NOMO-1 treated with DMSO at 0.1 percent for 48 hours (cell line): ENCODE results near the gene PRPF40A.
"Not testable (repeated sequence)": the region's sequence is repeated elsewhere in the genome, so short reads cannot be mapped to it uniquely, and the experiment has no call there.

Source experiments
- DNase-seq: peaks from one replicate; lab custom pipeline; 2025; ENCODE audit not compliant: unreplicated experiment; lab: John Stamatoyannopoulos, UW

The PRPF40A gene

DNA sequence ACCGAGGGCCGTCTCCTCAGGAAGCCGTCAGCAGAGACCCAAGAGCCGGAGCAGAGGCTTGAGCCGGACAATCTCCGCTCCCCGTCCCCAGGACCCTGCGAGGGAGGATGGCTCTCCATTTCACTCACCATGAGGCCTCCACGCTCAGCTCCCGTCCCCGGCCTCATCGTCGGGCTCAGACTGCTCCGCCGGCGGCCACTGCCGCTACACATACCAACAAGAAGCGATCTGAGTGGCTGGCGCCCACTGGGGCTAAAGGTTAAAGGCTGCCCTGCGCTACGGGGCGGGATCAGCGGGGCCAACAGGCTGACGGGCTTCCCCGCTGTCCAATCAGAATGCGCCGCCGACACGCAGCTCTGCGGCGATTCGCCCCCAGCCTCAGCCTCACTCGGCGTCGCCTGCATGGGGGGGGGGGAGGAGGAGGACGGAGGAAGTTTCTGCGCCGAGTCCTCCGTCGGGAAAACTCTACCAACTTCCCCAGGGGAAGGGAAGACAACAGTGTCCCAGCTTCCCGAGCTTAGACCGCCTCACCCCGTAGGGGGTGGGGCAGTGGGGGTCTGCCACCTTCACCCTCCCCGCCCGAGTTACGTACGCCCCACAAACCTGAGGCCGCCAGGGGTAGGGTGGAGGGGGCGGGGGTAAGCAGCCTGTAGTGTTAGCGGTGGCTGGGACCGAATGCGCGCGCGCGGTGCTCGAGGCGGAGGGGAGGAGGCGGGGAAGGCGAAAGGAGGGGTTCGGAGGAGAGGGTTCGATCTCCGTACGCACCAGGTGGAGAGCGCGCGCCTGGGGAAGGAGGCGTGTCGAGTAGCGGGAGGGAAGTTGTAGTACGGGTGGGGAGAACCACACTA is at the start of gene PRPF40A:
Gene PRPF40A, minus strand, starts transcription at position 234 of the 848 bp plus-strand sequence. Its CDS starts 22 bp downstream, at position 212.
- DNase-seq, result peak; percentile 94

DNA sequence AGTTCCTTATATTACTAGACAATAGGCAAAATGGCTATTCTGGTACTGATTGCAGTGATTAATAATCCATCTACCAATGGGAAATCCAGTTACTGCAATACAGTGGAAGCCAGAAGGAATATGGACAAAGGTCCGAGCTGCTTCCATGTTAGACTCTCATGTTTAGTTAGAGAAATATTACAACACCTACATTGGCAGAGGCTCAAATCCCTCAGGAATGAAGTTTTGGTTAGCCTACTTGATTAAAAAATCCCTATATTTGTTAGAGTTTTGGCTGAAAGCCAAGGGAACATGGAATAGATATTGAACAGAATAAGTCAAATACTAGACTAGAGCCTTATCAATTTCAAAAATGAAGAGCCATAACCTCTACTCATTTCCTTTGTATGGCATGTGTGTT is 49.7 kb upstream of the PRPF40A start:
- DNase-seq, result no peak

DNA sequence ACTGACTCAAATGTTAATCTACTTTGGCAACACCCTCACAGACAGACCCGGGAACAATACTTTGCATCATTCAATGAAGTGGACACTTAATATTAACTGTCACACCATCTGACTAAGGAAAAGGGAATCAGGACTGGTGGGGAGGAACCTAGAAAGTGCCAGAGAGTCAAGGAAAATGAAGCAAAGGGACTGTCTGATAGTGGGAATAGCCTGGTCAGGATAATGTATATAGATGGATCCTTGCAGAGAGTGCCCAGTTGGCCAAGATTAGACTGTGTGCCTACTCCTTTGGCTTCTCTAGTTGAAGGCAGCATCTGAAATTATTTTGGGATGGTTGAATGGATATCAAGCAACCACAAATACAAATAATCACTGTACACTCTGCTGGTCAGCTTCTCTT is 46.4 kb upstream of the PRPF40A start:
- no peak for DNase-seq

DNA sequence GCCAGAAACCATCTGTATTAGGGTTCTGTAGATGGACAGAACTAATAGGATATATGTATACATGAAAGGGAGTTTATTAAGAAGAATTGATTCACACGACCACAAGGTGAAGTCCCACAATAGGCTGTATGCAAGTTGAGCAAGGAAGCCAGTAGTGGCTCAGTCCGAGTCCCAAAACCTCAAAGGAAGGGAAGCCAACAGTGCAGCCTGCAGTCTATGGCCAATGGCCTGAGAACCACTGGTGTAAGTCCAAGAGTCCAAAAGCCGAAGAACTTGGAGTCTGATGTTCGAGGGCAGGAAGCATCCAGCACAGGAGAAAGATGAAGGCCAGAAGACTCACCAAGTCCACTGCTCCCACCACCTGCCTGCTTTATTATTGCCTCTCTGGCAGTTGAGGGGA is 45.9 kb upstream of the PRPF40A start:
- not testable (repeated sequence) for DNase-seq

DNA sequence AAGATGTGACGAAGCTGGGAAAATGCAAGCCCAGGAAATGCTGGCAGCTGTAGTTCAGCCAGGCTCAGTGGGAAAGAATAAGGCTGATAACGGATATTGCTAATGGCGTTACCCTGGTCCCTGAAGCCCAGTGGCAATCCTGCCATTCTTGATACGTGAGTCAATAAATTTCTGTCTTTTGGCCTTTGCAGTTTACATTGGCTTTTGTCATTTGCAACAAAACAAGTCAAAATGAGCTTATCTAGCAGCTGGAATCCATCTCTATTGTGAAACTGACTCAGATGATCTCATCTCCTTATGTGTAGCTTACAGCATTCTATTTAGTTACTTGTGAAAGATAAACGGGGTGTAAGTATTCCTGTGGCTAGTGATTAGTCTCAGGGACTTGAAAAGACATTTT is 44.9 kb upstream of the PRPF40A start:
- no peak for DNase-seq

DNA sequence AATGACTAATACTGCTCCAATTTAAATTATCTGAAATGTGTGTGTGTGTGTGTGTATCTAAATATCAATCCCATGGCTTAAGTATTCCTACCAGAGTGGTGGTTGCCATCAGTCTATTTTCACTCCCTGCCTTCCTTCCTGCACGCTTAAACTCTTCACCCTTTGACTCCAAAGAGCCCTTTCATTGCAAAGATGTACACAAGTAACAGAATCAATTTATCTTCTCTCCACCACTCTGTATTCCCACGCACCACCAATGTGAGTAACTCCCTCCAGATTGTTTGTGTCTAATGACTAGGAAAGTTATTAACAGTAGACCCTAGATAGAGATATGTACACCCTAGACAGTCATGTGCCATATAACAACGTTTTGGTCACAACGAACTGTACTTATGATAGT is 44.0 kb upstream of the PRPF40A start:
- no peak for DNase-seq

DNA sequence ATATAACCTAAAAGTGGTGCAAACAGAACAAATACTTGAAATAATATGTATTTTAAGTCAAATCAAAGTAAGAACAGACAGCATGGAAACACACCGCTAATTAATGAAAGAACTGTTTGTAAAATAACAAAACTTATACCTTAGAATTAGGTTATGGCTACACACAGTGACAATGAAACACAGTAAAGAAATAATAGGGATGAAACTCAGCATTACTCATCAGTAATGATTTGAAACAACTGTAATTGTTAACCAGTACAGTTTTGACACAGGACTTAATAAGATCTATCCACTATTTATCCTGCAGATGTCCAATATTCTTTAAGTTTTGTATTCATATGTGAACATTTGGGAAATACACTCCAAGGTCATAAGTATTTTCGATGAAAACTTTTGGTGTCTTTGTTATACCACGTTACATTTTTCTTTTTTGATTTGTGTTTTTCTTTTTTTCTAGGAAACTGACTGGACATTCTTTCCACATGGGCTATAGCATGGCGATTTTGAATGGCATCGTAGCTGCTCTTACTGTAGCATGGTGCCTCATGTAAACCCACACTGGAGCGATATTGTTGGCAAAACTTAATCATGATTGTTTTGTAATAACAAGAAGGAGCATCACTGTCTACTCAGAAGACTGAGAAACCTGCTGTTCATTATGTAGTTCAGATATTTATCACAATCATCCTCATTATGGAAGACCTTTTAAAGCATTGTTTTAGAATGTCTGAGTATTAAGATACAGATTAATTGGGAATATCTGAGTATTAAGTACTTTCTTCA is 42.2 kb upstream of the PRPF40A start:
- no peak for DNase-seq

DNA sequence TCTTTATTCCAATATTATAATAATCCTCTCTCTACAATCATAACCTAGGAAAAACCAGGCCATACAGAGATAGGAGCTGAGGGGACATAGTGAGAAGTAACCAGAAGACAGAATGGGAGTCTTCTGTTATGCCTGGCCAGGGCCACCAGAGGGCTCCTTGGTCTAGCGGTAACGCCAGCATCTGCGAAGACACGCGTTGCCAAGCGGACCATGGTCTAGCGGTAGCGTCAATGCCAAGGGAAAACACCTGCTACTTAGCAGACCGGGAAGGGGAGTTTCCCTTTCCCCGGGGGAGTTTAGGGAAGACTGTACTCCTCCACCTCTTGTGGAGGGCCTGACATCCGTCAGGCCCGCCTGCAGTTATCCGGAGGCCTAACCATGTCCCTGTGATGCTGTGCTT is 37.8 kb upstream of the PRPF40A start:
- DNase-seq, result no peak

DNA sequence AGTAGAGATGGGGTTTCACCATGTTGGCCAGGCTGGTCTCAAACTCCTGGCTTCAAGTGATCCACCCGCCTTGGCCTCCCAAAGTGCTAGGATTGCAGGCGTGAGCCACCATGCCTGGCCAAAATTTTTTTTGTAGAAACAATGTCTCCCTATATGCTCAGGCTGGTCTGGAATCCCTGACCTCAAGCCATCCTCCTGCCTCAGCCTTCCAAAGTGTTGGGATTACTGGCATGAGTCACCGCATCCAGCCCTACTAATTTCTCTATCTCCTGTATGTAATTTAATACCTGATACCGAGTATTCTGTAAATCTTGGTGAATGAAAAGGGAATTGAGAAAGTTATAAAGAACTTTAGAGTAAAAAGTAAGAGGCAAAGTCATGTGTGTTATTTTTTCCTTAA is 30.5 kb upstream of the PRPF40A start:
- not testable (repeated sequence) for DNase-seq

DNA sequence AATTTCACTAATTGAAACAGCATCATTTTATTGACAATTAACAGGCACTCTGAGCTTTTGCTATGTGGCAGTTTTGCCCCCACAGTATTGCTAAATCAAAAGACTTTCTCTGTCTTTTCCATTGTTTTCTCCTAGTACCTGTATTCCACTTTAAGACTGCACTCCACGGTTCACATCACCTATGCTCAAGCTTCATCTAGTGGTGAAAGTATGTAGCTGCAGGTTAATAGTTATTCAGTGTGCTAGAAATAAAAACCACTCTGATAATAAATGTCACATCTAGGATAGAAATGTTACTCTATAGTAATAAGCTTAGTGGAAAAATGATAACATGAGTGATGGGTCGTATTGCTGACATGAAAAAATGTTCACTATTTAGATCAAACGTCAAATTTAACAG is 25.7 kb upstream of the PRPF40A start:
- DNase-seq, result no peak

DNA sequence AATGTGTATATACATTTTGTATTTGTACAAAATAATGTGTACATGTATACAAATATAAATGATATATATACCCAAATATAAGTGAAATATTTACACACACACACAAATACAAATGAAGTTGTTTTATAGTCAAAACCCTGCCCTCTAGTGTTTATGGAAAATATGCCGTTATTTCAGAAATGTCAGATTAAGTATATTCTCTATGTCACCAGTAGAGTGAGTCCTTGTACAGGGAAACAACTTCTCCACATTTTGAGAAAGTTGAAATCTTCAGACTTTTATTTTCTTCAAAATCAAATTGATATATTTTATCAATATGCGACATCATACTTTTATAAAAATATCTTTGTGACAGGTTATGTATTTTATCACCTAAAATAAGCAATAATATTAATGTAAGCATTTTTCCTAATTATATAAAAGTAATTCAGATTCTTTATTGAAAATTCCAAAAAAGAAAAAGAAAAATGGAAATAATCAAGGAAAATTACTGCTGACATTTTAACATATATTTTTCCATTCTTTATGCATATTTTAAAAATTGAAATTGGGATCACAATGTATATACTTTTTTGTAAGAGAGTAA is 23.6 kb upstream of the PRPF40A start:
- DNase-seq, result peak; percentile 63

DNA sequence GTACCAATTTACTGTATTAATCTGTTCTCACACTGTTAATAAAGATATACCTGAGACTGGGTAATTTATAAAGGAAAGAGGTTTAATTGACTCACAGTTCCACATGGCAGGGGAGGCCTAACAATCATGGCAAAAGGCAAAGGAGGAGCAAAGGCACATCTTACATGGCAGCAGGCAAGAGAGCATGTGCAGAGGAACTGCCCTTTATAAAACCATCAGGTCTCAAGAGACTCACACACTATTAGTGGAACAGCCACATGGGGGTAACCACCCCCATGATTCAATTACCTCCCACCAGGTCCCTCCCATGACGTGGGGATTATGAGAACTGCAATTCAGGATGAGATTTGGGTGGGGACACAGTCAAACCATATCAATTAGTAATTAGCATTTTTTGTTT is 22.4 kb upstream of the PRPF40A start:
- not testable (repeated sequence) for DNase-seq

DNA sequence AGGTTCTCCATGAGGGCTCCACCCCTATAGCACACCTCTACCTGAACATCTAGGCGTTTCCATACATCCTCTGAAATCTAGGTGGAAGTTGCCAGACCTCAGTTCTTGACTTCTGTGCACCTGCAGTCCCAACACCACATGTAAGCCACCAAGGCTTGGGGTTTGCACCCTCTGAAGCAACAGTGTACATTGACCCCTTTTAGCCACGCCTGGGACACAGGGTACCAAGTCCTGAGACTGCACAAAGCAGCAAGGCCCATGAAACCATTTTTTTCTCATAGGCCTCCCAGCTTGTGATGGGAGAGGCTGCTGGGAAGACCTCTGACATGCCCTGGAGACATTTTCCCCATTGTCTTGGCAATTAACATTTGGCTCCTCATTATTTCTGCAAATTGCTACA is 21.2 kb upstream of the PRPF40A start:
- no peak for DNase-seq

DNA sequence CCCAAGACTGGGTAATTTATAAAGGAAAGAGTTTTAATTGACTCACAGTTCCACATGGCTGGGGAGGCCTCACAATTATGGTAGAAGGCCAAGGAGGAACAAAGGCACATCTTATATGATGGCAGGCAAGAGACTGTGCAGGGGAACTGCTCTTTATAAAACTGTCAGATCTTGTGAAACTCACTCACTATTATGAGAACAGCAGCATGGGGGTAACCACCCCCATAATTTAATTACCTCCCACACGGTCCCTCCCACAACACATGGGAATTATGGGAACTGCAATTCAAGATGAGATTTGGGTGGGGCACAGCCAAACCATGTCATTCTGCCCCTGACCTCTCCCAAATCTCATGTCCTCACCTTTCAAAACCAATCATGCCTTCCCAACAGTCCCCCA is 20.2 kb upstream of the PRPF40A start:
- not testable (repeated sequence) for DNase-seq

DNA sequence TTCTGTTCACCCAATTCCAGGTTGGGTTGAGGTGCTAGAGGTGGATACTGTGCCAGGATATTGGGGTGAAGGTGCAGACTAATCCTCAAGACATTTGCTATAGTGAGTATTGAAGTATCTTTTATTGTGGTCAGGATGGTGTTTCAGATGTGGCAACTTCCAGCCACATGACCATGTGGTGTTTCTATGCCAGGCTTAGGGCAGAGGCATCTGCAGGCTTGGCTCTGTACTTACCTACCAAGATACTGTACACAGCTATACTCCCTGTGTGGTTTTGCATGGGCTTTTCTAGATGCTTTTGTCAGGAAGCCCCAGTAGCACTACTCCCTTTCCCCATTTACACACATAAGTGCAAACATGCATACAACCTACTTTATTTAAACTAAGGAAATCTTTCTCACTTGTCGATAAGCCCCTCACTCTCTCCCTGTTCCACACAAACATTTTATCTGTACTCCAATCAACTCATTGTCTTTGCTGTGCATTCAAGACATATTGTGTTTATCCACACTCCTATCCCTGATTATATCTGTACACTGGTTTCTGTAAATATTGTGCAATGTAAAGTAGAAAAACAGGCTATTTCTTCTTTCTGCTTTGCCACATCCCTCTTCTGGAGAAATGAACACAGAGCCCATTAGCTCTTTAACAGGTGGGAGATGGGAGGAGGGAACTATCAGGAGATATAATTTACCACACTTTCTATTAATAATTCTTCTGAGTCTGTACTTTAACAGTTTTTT is 13.5 kb upstream of the PRPF40A start:
- DNase-seq, result peak; percentile 65

DNA sequence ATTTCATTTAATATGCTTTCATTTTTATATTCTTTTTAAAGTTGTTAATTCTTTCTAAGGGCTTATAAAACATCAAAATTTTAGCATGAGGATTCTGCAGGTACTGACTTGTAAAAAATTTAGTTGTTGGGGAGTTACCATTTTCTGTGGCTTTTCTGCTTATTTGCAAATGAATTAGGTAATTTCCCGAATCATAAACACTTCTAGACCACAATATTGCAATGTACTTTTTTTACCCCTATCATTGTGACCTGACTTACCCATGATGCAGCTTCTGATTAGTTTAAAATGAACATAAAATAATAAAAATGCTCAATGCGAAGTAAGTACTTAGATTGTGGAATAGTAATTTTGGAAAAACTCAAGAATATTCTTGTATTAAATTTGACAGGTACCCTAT is 12.6 kb upstream of the PRPF40A start:
- peak; percentile 49 for DNase-seq

DNA sequence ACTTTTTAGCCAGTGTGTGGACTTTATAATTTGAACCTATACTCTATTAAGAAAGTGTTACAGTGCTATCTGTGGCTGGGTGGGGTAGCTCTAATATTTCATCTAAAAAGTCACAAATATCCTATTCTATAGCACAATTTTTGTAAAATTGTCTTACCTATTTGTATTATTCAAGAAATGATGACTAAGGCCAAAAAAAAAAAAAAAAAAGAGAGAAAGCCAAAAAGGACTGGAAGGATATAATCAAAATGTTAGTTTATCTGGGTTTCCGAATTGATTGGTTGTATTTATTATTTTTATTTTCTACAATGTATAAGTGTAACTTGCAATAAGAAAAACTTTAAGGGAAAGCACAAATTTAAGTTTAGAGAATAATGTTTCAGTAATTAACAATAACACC is 6.7 kb upstream of the PRPF40A start:
- DNase-seq, result no peak

DNA sequence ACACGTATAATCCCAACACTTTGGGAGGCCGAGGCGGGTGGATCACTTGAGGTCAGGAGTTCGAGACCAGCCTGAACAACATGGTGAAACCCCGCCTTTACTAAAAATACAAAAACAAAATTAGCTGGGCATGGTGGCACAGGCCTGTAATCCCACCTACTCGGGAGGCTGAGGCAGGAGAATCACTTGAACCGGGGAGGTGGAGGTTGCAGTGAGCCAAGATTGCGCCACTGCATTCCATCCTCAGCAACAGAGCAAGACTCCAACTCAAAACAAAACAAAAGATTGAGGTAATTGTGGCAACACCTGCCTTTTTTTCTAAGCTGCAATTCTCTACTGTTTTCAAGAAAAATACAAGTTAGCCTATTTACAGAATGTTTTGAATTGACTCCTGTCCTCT is 5.4 kb upstream of the PRPF40A start:
- DNase-seq, result not testable (repeated sequence)

DNA sequence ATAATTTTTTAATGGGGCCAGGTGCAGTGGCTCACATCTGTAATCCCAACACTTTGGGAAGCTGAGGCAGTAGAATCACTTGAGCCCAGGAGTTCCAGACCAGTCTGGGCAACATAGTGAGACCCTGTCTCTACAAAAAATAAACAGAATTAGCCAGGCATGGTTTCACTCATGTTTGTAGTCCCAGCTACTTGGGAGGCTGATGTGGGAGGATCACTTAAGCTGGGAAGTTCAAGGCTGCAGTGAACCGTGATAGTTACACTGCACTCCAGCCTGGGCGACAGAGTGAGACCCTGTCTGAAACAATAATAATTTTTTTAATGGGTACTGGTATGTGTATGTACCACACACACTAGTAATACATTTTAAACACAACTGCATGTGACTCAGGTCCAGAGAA is 3.5 kb upstream of the PRPF40A start:
- no peak for DNase-seq

DNA sequence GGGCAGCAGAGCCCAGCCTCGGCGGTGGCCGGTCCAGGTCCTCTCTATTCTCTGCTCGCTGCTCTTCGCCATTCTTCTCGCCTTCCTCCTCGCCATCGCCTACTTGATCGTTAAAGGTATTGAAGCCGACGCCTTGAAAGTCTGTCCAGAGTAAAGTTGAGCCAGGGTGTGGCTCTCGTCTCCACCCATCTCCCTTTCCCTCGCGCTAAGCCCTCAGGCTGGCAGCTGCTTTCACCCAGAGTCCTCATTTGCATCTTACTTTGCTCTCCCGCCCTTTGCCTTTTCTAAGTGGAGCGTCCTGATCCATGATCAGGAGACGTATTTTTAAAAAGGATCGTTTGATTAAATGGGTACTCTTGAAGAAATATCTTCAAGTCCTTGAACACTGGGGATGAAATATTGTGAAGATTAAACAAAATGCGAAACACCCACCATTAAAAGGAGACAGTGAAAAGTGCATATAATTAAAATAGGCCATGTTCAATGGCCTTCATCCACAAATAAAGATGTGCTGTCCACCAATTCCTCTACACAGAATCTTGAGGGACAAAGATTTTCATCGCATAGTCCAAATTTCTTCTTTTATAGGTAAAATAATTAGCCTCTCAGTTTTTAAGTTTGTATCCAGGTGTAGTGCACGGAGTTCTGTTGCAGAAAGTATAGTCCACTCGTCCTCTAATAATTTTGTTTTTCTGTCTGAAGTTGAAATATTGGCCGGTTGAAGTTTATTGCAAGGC is 1.8 kb upstream of the PRPF40A start:
- peak; percentile 38 for DNase-seq
